OCI-M1 (cell line): ENCODE results near the gene TSFM.
"Not testable (repeated sequence)": the region's sequence is repeated elsewhere in the genome, so short reads cannot be mapped to it uniquely, and the experiment has no call there.

Experiments
- DNase-seq: peaks from one replicate; lab custom pipeline; 2025; lab: John Stamatoyannopoulos, UW

Gene TSFM

DNA sequence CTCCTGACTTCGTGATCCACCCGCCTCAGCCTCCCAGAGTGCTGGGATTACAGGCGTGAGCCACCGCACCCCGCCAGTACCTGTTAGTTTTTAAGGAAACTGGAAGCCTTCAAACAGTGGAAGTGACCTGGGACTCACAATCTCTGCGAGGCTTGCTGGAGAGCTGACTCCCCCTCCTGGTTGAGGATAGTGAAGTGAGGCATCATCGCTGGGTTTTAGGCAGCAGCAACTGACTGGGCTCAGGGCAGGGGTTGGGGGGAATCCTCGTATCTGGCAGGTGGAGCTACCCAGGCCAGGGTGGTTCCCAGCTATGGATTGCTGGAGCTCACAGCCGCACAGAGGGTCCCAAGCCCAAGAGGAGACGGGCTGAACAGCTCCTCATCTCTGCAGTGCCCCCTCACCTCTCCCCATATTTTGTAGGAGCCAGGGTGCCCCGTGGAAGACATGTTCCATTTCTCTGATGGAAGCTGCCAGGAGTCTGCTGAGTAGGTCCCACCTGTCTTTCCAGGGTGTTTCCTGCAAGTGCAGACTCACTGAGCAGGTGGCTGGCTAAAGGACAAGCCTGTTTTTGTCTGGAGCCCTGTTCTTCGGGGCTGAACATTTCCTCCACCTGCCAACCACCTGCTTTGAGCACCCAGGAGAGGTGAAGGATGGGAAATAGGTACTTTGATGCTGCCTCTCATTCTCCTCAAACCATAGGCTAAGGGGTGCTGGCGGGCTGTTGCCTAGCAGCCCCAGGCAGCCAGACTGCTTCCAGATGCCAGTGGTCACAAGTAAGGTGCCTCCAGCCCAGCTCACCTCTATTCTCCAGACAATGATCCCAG is 32.8 kb downstream of the TSFM start:
- DNase-seq: no peak

DNA sequence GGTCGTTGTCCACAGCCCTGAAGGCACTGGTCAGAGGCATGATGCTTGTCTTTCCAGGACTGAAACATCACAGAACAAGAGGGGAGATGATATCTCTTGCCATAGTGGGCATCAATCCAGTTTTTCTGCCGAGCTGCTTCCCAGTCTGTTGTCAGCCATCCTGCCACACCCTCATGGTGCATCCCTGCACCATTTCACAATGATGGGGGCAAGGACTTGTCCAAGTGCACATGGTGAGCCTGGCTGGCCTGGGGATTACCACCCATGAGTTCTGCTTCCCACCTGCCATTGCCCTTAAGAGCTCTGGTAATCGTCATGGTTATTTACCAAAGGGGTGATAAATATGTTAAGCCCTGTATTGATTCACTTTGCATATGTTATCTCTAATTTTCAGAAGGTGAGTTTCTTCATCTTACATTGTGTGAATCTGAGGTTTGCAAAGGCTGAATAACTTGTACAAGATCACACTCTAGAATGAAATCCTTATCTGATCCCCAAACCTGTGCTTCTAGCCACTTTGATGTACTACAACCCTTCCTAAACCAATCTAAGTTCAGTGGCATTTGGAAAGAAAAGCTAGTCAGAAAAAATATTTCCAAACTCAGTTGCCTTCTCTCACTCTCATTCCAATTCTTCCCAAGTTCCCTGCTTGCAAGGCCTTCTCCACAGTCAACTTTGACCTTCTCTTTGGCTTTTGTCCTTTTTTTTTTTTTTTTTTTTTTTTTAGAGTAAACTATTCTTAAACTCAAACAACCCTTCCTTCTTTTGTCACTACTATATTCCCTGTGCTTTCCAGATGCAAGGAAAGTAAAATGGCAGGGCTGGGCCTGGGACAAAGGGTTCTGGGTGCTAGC is 33.6 kb downstream of the TSFM start:
- peak; percentile 19 for DNase-seq

DNA sequence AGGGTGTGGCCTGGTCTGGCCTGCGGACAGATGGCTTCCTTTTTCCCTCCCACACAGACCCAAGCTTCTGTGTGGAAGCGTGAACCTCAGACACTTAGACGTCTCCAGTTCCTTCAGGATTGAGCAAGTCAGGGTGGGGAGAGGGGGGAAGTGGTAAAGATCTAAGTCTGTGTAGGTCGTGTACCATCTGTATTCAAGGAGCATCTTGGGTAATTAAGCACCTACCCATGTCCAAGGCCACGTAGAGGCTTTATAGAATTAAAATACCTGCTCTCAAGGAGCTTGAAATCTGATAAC is 34.2 kb downstream of the TSFM start:
- DNase-seq: peak; percentile 84

DNA sequence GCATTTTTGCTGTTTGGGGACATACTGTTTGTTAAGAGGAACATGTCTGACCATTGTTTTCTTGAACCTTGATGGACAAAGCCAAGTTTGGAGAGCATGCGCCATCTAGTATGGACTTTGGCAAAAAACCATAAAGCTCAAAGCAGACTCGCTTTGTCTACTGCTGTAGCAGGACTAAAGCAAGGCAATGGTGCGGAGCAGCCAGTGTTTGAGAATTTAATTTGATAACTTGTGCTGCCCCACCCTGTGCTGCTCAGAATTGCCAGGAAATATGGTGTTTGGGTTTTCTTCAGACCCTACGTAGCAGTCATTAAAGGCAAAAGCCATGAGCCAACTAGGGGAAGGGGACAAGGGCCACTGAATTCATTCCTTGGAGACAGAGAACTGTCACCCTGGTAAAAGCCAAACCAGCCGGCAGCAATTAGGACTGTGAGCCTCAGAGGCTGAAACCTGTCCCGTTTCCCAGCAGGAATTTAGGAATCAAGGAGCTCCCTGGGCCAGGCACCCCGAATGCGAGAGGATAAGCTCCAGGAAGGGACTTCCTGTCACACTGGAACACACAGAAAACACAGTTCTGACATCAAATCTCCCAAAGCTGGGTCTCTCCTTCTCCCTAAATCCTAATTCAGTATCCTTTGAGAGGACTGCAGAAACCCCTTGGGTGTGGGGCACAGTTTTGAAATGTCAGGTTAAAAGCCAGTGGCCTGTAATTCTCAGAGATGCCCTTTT is 34.8 kb downstream of the TSFM start:
- peak; percentile 43 for DNase-seq

GRCh38 chr12:57817990-57818331 is 35.4 kb downstream of the TSFM start:
- not testable (repeated sequence) for DNase-seq

- not testable (repeated sequence) for DNase-seq
These were observed 37.5 kb downstream of the TSFM start for GRCh38 chr12:57820119-57820518.

- DNase-seq: not testable (repeated sequence)
These were observed 38.4 kb downstream of the TSFM start for GRCh38 chr12:57821015-57821414.

DNA sequence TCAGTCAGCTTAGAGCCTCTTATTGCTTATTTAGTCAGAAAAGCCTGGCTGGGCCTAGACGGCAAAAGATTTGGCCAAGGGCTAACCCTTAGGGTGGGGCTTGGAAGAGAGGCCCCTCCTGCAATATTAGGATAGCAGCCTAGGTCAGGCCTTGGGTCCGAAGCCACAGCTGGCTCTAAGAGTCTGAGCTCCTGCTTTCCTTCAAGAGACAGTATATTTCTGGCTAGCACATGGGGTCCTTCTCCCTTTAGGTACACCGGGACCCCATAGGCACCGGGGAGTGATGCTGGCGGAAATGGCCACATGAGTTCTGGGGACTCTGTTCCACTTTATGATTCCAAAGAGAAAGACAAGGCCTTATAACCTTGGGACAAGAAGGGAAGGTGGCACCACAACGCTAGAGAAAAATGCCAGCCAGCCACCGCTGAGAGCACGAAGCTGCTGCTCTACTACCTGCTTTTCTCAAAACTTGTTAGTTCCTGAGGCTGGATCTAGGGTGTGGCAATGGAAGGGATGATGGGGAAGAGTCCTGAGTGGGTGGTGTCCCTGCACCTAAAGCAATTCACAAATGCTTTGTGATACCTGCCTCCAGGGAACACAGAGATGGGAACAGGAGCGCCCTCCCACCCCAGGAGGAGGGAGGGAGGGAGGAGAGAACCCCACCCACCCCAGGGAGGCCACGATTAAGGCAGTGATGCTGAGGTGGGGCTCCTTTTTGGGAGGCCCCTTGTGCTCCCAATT is 39.1 kb downstream of the TSFM start:
- DNase-seq: no peak

- DNase-seq: no peak
These were observed 40.0 kb downstream of the TSFM start for GRCh38 chr12:57822392-57823130.

GRCh38 chr12:57823131-57823907 is 40.7 kb downstream of the TSFM start:
- no peak for DNase-seq

- no peak for DNase-seq
These were observed 41.5 kb downstream of the TSFM start for GRCh38 chr12:57823908-57824640.

- no peak for DNase-seq
These were observed 42.9 kb downstream of the TSFM start for GRCh38 chr12:57825451-57825850.

DNA sequence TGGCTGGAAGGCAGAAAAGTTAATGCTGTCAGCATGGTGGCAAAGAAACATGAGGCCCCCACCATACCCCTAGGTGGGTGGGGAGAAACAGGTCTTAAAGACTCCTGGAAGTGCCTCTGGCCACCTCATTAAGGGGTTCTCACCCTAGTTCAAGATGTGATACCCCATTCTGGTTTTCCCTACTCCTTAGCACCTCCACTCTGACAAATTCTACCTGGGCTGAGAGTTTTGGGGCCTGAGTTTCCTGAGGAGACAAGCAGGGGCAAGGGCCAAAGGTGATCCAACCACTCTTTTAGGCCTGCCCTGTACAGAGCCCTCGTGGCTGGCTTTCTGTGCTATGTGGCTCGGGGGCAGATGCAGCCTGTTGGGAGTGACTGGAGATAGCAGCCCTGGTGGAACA is 43.8 kb downstream of the TSFM start:
- no peak for DNase-seq

DNA sequence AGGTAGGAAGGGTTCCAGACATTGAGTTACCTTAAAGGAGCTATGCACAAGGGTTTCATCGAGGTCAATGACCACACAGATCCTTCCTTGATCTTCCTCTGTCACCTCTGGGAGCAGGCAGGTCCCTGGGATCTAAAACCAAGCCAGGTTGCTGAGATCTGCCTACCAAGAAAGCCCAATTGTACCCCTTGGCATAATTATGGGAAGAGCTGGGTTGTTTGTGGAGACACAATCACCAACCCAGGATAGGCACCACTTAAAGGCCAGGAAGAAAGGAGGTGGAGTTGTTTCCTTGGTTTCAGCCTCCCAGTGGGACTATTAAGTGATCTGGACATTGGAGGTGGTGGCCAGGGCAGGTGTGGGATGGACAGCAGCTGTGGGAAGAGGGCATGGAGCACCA is 44.4 kb downstream of the TSFM start:
- DNase-seq: no peak

GRCh38 chr12:57829025-57829777 is 46.6 kb downstream of the TSFM start:
- no peak for DNase-seq

DNA sequence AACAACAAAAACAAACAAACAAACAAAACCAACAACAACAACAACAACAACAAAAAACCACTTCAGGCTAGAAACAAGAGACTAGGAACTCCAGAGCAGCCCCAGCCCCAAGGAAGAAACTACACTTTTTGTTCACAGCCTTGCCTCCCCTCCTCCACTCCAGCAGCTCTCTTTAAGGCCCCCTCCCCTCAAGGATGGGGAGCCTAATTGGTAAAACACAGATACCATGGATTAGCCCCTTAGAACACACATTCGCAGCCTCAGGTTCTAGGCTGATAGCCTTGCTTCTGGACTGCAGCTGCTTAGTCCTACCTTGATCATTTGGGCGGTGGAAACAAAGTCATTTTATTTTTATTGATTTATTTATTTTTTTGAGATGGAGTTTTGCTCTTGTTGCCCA is 47.8 kb downstream of the TSFM start:
- DNase-seq: no peak

GRCh38 chr12:57832966-57833365 is 50.4 kb downstream of the TSFM start:
- DNase-seq: no peak

DNA sequence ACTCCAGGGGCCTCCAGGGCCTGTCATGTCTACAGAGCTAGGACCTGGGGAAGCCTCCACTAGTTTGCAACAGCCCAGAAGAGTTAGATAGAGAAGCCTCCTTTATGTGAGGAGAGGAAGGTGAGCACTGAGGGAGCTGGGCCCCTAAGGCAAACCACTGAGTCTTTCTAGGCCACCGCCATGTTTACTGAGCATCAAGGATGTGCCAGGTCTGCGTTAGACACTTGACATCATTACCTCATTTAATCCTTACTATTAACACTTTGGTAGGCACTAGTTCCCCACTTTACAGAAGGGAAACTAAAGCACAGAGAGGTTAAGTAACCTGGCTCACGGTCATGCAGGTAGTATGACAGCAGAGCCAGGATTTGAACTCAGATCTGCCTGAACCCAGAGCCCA is 51.1 kb downstream of the TSFM start:
- DNase-seq: no peak
